ENCODE measurements around the gene ATG3.

Gene ATG3

GRCh38 chr3:112498914-112499711, 62.6 kb downstream of the ATG3 start, which contains the start of gene BTLA (continued):
- TF ChIP-seq INSM2 (tag by site-specific recombination; IDR thresholded peaks at IDR 0.05), result no peak
- TF ChIP-seq MEIS1 (CRISPR knock-in tag; IDR thresholded peaks at IDR 0.05; ENCODE audit: borderline replicate concordance), result no peak
- TF ChIP-seq ZNF23 (tag by site-specific recombination; IDR thresholded peaks at IDR 0.05; ENCODE audit: borderline replicate concordance), result no peak
- no peak for TF ChIP-seq ZNF626 (tag by site-specific recombination; IDR thresholded peaks at IDR 0.05)
- TF ChIP-seq GLIS1 (tag by site-specific recombination; IDR thresholded peaks at IDR 0.05), result no peak
- no peak for TF ChIP-seq ZSCAN5A (tag by site-specific recombination; IDR thresholded peaks at IDR 0.05)

- Histone ChIP-seq H3K9me3 (ENCODE audit: control insufficient read depth, insufficient read depth, low read depth, low read length) (no peaks in the 10 kb centered on the region), H3K36me3 (ENCODE audit: control insufficient read depth in 2 of 2, insufficient read depth in 1 of 2, low read length in 2 of 2) (no peaks in the 10 kb centered on the region), H3K27ac (ENCODE audit: extremely low read depth, low read depth, low read length) (no peak overlapping the region), H3K4me3 (ENCODE audit: low read depth, low read length) (no peak overlapping the region), H3K4me1 (ENCODE audit: control insufficient read depth, insufficient read depth, low read length) (no peaks in the 10 kb centered on the region)
- no peak for TF ChIP-seq ZNF701 (tag by site-specific recombination; IDR thresholded peaks at IDR 0.05)
- no peak for TF ChIP-seq MYNN (tag by site-specific recombination; IDR thresholded peaks at IDR 0.05; ENCODE audit: borderline replicate concordance)
- ChIA-PET CTCF (interaction anchor here (0.6 to 0.9 kb wide), 2 partner anchors 33 to 56 kb away, joined by 3 read pairs; no protein-coding TSS in a partner anchor), POLR2A (no interaction called here)
Observed at GRCh38 chr3:112497897-112498548, 63.7 kb downstream of the ATG3 start.

- Histone ChIP-seq H3K36me3 (ENCODE audit: control insufficient read depth in 2 of 2, insufficient read depth in 1 of 2, low read length in 2 of 2) (no peaks in the 10 kb centered on the region), H3K27ac (ENCODE audit: extremely low read depth, low read depth, low read length) (no peak overlapping the region), H3K4me3 (ENCODE audit: low read depth, low read length) (no peak overlapping the region), H3K9me3 (ENCODE audit: control insufficient read depth, insufficient read depth, low read depth, low read length) (no peaks in the 10 kb centered on the region), H3K4me1 (ENCODE audit: control insufficient read depth, insufficient read depth, low read length) (no peaks in the 10 kb centered on the region)
- CTCF ChIA-PET, result interaction anchor here (0.7 kb wide), 2 partner anchors 12 to 185 kb away, joined by 3 to 9 read pairs; no protein-coding TSS in a partner anchor
- POLR2A ChIA-PET, result no interaction called here
- TF ChIP-seq ZNF645 (tag by site-specific recombination; IDR thresholded peaks at IDR 0.05), result no peak
- no peak for TF ChIP-seq REPIN1 (tag by site-specific recombination; IDR thresholded peaks at IDR 0.05; ENCODE audit: low read depth)
- no peak for TF ChIP-seq MYNN (tag by site-specific recombination; IDR thresholded peaks at IDR 0.05; ENCODE audit: borderline replicate concordance)
- no peak for TF ChIP-seq ZFP41 (tag by site-specific recombination; IDR thresholded peaks at IDR 0.05; ENCODE audit: borderline replicate concordance)
- no peak for TF ChIP-seq GFI1B (tag by site-specific recombination; IDR thresholded peaks at IDR 0.05)
- TF ChIP-seq ZNF701 (tag by site-specific recombination; IDR thresholded peaks at IDR 0.05), result no peak
- no peak for TF ChIP-seq SP2 (tag by site-specific recombination; IDR thresholded peaks at IDR 0.05)
Observed at GRCh38 chr3:112496366-112497067, 65.2 kb downstream of the ATG3 start.
